IMR-90 (cell line): ENCODE results near the gene DNAJC6. TPM values are rescaled to one million over a fixed set of nuclear protein-coding genes. Genes with fewer than 3 reads are reported as not detected.

Experiments used
- ATAC-seq: fragments of 200-7000 bp; cut with Tn5 transposase; 2 replicates; pipeline ENCODE4 v1.9.1; 2020; ENCODE audit warnings: low read depth, mild to moderate bottlenecking, moderate library complexity
- BruUV-seq: library from RNA; stranded (reverse); fragments of 400-500 nt; replicated peaks from 2 replicates; lab custom pipeline; 2021; lab: Mats Ljungman, UMichigan
- CTCF ChIA-PET: fragments of 300-600 bp; formaldehyde crosslinking; extraction: SDS; loops from one replicate; lab custom pipeline; 2021; ENCODE audit warnings: antibody characterized with exemption; lab: Yijun Ruan, JAX
- POLR2A ChIA-PET: fragments of 300-600 bp; sonication (Branson Sonifier 250); formaldehyde crosslinking; loops from one replicate; lab custom pipeline; 2022; ENCODE audit warnings: antibody characterized with exemption; ENCODE audit not compliant: unreplicated experiment; lab: Charles Lee
- DNase-seq: peaks from one replicate; pipeline ENCODE4 v3.0.0; 2013
- H2AFZ ChIP-seq: replicated peaks from 2 replicates; pipeline ENCODE3; 2013; ENCODE audit warnings: low read length, mild to moderate bottlenecking; ENCODE audit not compliant: poor library complexity
- H2AK5ac ChIP-seq: 2 replicates; pipeline ENCODE4 v1.6.1; 2013; ENCODE audit warnings: low read depth, low read length, inconsistent platforms
- H2AK9ac ChIP-seq: replicated peaks from 2 replicates; pipeline ENCODE3; 2013; ENCODE audit warnings: mild to moderate bottlenecking, low read depth, low read length, moderate library complexity; ENCODE audit not compliant: poor library complexity
- H2BK120ac ChIP-seq: 2 replicates; pipeline ENCODE4 v1.6.1; 2013; ENCODE audit warnings: low read depth, low read length, inconsistent platforms
- H2BK15ac ChIP-seq: 3 replicates; pipeline ENCODE4 v1.6.1; 2013; ENCODE audit warnings: low read depth, low read length, inconsistent platforms
- H2BK20ac ChIP-seq: 2 replicates; pipeline ENCODE4 v1.6.1; 2013; ENCODE audit warnings: low read depth, mild to moderate bottlenecking, inconsistent platforms, low read length, moderate library complexity
- H2BK5ac ChIP-seq: 2 replicates; pipeline ENCODE4 v1.6.1; 2013; ENCODE audit warnings: mild to moderate bottlenecking, low read depth, low read length, inconsistent platforms; ENCODE audit not compliant: poor library complexity, severe bottlenecking
- H3K14ac ChIP-seq: replicated peaks from 2 replicates; pipeline ENCODE4 v1.6.1; 2013; ENCODE audit warnings: low read depth, low read length, inconsistent platforms
- H3K18ac ChIP-seq: 2 replicates; pipeline ENCODE4 v1.6.1; 2013; ENCODE audit warnings: low read depth, low read length, control low read depth
- H3K23ac ChIP-seq: 2 replicates; pipeline ENCODE4 v1.6.1; 2013; ENCODE audit warnings: low read depth, low read length, inconsistent platforms
- H3K27ac ChIP-seq: 2 replicates; pipeline ENCODE4 v1.5.1; 2013; ENCODE audit warnings: mild to moderate bottlenecking, control low read depth, low read length; ENCODE audit not compliant: insufficient read depth
- H3K27me3 ChIP-seq: 2 replicates; pipeline ENCODE4 v1.6.1; 2013; ENCODE audit warnings: low read length; ENCODE audit not compliant: control insufficient read depth, insufficient read depth
- H3K36me3 ChIP-seq: 2 replicates; pipeline ENCODE4 v1.6.1; 2013; ENCODE audit warnings: low read length, mixed read lengths; ENCODE audit not compliant: control insufficient read depth, insufficient read depth
- H3K4ac ChIP-seq: 2 replicates; pipeline ENCODE4 v1.6.1; 2013; ENCODE audit warnings: low read depth, low read length, inconsistent platforms
- H3K4me1 ChIP-seq: 2 replicates; pipeline ENCODE4 v1.6.1; 2013; ENCODE audit warnings: low read length, mixed read lengths; ENCODE audit not compliant: control insufficient read depth, insufficient read depth
- H3K4me2 ChIP-seq: 2 replicates; pipeline ENCODE4 v1.6.1; 2013; ENCODE audit warnings: low read depth, mild to moderate bottlenecking, control low read depth, low read length, moderate library complexity
- H3K4me3 ChIP-seq: 2 replicates; pipeline ENCODE4 v1.5.1; 2013; ENCODE audit warnings: low read depth, mild to moderate bottlenecking, control low read depth, low read length, moderate library complexity; ENCODE audit not compliant: insufficient read depth
- H3K56ac ChIP-seq: 2 replicates; pipeline ENCODE4 v1.6.1; 2013; ENCODE audit warnings: low read length, inconsistent platforms; ENCODE audit not compliant: insufficient read depth; ENCODE audit errors: extremely low read depth
- H3K79me1 ChIP-seq, 2 experiments: 2 replicates each; pipeline ENCODE4 v1.6.1; 2013; ENCODE audit warnings: low read length in 2 of 2, inconsistent platforms in 1 of 2, low read depth in 1 of 2
- H3K9ac ChIP-seq: 2 replicates; pipeline ENCODE4 v1.6.1; 2013; ENCODE audit warnings: low read depth, low read length, control low read depth
- H3K9me1 ChIP-seq: 2 replicates; pipeline ENCODE4 v1.6.1; 2013; ENCODE audit warnings: low read length, inconsistent platforms; ENCODE audit not compliant: insufficient read depth
- H3K9me3 ChIP-seq: 2 replicates; pipeline ENCODE4 v1.6.1; 2013; ENCODE audit warnings: low read length; ENCODE audit not compliant: control insufficient read depth, insufficient read depth
- H4K20me1 ChIP-seq: 2 replicates; pipeline ENCODE4 v1.6.1; 2013; ENCODE audit warnings: low read length, inconsistent platforms; ENCODE audit not compliant: insufficient read depth
- H4K5ac ChIP-seq: 2 replicates; pipeline ENCODE4 v1.6.1; 2013; ENCODE audit warnings: mild to moderate bottlenecking, low read depth, low read length, control low read depth
- H4K8ac ChIP-seq, 2 experiments: 2 replicates each; pipeline ENCODE4 v1.6.1; 2013; ENCODE audit warnings: low read depth in 2 of 2, low read length in 2 of 2, control low read depth in 1 of 2, inconsistent platforms in 1 of 2
- H4K91ac ChIP-seq: 2 replicates; pipeline ENCODE4 v1.6.1; 2013; ENCODE audit warnings: low read depth, low read length, inconsistent platforms; ENCODE audit not compliant: insufficient read depth
- CEBPB ChIP-seq: IDR thresholded peaks from 2 replicates; pipeline ENCODE4 v1.6.1; 2012; ENCODE audit warnings: low read depth, low read length, improper control_type of control experiment
- WGBS, 2 experiments: methylation state at CpG; one replicate each; pipeline versions ENCODE4 v1.1.5 to v1.1.7; 2013; ENCODE audit warnings: missing lambda C conversion rate in 2 of 2; ENCODE audit not compliant: insufficient read length in 1 of 2; ENCODE audit errors: extremely low coverage in 2 of 2; 5-methylcytosine and 5-hydroxymethylcytosine counted together
- dilution Hi-C: fragments of 300-500 bp; cut with HindIII; formaldehyde crosslinking; loops from one replicate; pipeline ENCODE4 v1.14.3; 2018; ENCODE audit warnings: low sequenced_read_pairs; ENCODE audit not compliant: unreplicated experiment
- in situ Hi-C: fragments of 300-500 bp; cut with MboI; formaldehyde crosslinking; loops from 3 replicates; pipeline ENCODE4 v1.14.3; 2019; ENCODE audit warnings: low sequenced_read_pairs, inconsistent platforms, mixed read lengths
- intact Hi-C: fragments of 100-400 bp; cut with micrococcal nuclease; formaldehyde crosslinking; loops from 2 replicates; pipeline ENCODE4 v1.10.0; 2022
- polyA plus RNA-seq, 3 experiments: library from polyadenylated mRNA; depleted of rRNA; stranded (reverse); fragments of >200 nt; gene quantifications; 2 replicates each; pipeline ENCODE4 v1.2.3, GENCODE V29; 2012; ENCODE audit warnings: low replicate concordance in 1 of 3
- total RNA-seq: library from RNA; depleted of rRNA; stranded (reverse); fragments of >200 nt; gene quantifications from 2 replicates; pipeline ENCODE4 v1.2.3, GENCODE V29; 2012

Gene DNAJC6
- total and polyA plus RNA-seq, 2 of the 4 experiments (the other 2 are of a cell fraction), result 0.05 to 0.18 TPM

DNA sequence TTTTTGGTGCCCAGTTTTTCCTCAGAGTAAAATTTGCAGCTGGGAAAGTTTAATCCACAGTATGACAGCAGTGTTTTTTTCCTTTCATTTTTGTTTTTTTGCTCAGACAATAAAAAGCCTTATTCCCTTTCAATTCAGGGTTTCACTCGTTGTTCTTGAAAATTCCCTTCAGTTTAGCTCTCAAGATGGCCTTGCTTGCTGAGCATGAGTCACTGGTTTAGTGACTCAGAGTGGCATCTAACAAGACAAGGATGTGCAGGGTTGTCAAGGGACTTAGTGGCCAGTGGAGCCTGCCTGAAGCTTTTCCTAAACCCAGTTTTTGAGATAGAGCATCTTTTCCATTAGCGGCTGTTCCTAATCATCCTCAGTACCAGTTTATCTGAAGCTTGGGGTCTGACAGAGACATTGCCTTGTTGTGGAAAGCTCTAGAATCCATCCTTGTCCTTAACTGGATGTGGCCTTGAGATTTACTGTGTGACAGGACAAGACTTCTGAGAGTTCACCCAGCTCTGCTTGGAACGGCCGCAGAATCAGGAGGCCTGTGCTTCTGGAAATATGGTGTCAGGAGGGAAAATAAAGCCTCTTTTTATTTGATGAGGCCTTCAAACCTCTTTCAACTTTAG is 48.4 kb upstream of the DNAJC6 start:
- peak; percentile 67 for DNase-seq
- TF ChIP-seq CEBPB, result no peak
- Histone ChIP-seq H3K27ac (no peak overlapping the region), H2BK5ac (no peak overlapping the region), H3K79me1 (no peaks in the 10 kb centered on the region), H3K23ac (no peak overlapping the region), H3K36me3 (no peaks in the 10 kb centered on the region), H3K9me3 (no peaks in the 10 kb centered on the region), H4K5ac (no peak overlapping the region), H3K4ac (no peak overlapping the region), H3K9me1 (no peaks in the 10 kb centered on the region), H4K20me1 (no peaks in the 10 kb centered on the region), H3K14ac (no peak overlapping the region), H3K4me2 (no peak overlapping the region), H2AFZ (no peak overlapping the region), H3K18ac (no peak overlapping the region), H3K56ac (no peak overlapping the region), H2BK20ac (no peak overlapping the region), H3K27me3 (peaks cover 25% of the 10 kb centered on the region), H4K8ac (no peak overlapping the region), H2AK9ac (no peak overlapping the region), H3K4me1 (no peaks in the 10 kb centered on the region), H4K91ac (no peak overlapping the region), H2BK120ac (no peak overlapping the region), H3K9ac (no peak overlapping the region), H3K4me3 (no peak overlapping the region), H2AK5ac (no peak overlapping the region), H2BK15ac (no peak overlapping the region)
- intact Hi-C loops (no loop called here), in situ Hi-C loops (no loop called here), dilution Hi-C loops (no loop called here)
- no CpG with 5 or more reads among the region's 4 CpGs for WGBS, 2 experiments
- peak; percentile 48; the same call in 1 of the 2 replicates for ATAC-seq
- no TSS peak for BruUV-seq
- CTCF ChIA-PET, result interaction anchor here (0.9 kb wide), 1 partner anchor 25 kb away, joined by 3 read pairs; no protein-coding TSS in a partner anchor
- POLR2A ChIA-PET, result interaction anchor here (0.6 kb wide), 1 partner anchor 411 kb away, joined by 3 read pairs; no protein-coding TSS in a partner anchor
